H1 (cell line): ENCODE data around the gene GGN. TPM values are rescaled to one million over a fixed set of nuclear protein-coding genes. Genes with fewer than 3 reads are reported as not detected.

Source experiments
- CTCF ChIA-PET: fragments of 300-600 bp; sonication (Branson Sonifier 250); formaldehyde crosslinking; loops from one replicate; lab custom pipeline; 2021; ENCODE audit not compliant: partially characterized antibody; lab: Charles Lee
- POLR2A ChIA-PET: fragments of 300-600 bp; sonication (Branson Sonifier 250); formaldehyde crosslinking; loops from one replicate; lab custom pipeline; 2021; ENCODE audit warnings: inconsistent platforms; ENCODE audit not compliant: partially characterized antibody; lab: Charles Lee
- DNase-seq, 2 experiments: peaks; one replicate each; pipeline versions ENCODE4 v3.0.0 to v3.0.0-alpha.2; 2010 to 2022; ENCODE audit warnings: low spot score in 2 of 2, low read depth in 1 of 2, mixed read lengths in 1 of 2
- FAIRE-seq: peaks from 2 replicates; lab custom pipeline; 2011; peaks lifted over from hg19 to GRCh38; lab: Jason Lieb, UNC
- H2AFZ ChIP-seq: 2 replicates; pipeline ENCODE4 v1.8.1; 2012; ENCODE audit warnings: low read length, inconsistent platforms
- H2AK5ac ChIP-seq: 2 replicates; pipeline ENCODE4 v1.6.1; 2013; ENCODE audit warnings: low read depth, low read length
- H2BK120ac ChIP-seq: replicated peaks from 2 replicates; pipeline ENCODE3; 2013; ENCODE audit warnings: low read depth, low read length, inconsistent platforms
- H2BK12ac ChIP-seq: 2 replicates; pipeline ENCODE4 v1.6.1; 2013; ENCODE audit warnings: low read depth, low read length
- H2BK15ac ChIP-seq: 2 replicates; pipeline ENCODE4 v1.6.1; 2013; ENCODE audit warnings: low read length
- H2BK20ac ChIP-seq: 2 replicates; pipeline ENCODE4 v1.6.1; 2013; ENCODE audit warnings: low read length
- H2BK5ac ChIP-seq: 2 replicates; pipeline ENCODE4 v1.6.1; 2013; ENCODE audit warnings: low read depth, low read length
- H3K14ac ChIP-seq: 2 replicates; pipeline ENCODE4 v1.6.1; 2013; ENCODE audit warnings: inconsistent platforms; ENCODE audit not compliant: insufficient read length
- H3K18ac ChIP-seq: 2 replicates; pipeline ENCODE4 v1.6.1; 2013; ENCODE audit warnings: low read length; ENCODE audit errors: extremely low read depth
- H3K23ac ChIP-seq: 2 replicates; pipeline ENCODE4 v1.6.1; 2013; ENCODE audit warnings: inconsistent platforms; ENCODE audit not compliant: insufficient read length
- H3K23me2 ChIP-seq: 2 replicates; pipeline ENCODE4 v1.6.1; 2013; ENCODE audit warnings: low read depth, low read length
- H3K27ac ChIP-seq: 2 replicates; pipeline ENCODE4 v1.6.1; 2011; ENCODE audit warnings: low read depth, low read length, inconsistent platforms
- H3K27me3 ChIP-seq, 4 experiments: replicated peaks in 1 of 4; 1 replicate in 1 of 4; 2 replicates in 3 of 4; pipeline versions ENCODE4 v1.6.1 to v1.8.1; 2011 to 2013; ENCODE audit warnings: low read length in 3 of 4, mild to moderate bottlenecking in 3 of 4, inconsistent platforms in 2 of 4, mixed read lengths in 2 of 4, moderate library complexity in 1 of 4; ENCODE audit not compliant: control insufficient read depth in 3 of 4, insufficient read depth in 3 of 4; ENCODE audit errors: extremely low read depth in 1 of 4
- H3K36me3 ChIP-seq, 4 experiments: 2 replicates each; pipeline versions ENCODE4 v1.6.1 to v1.8.1; 2011 to 2013; ENCODE audit warnings: mild to moderate bottlenecking in 4 of 4, low read length in 3 of 4, moderate library complexity in 2 of 4, control low read depth in 1 of 4, inconsistent platforms in 1 of 4; ENCODE audit not compliant: insufficient read depth in 4 of 4, control insufficient read depth in 2 of 4
- H3K4ac ChIP-seq: replicated peaks from 2 replicates; pipeline ENCODE3; 2013; ENCODE audit warnings: low read length, low read depth, mixed read lengths, inconsistent platforms; ENCODE audit not compliant: insufficient read length
- H3K4me1 ChIP-seq, 4 experiments: replicated peaks in 1 of 4; 1 replicate in 1 of 4; 2 replicates in 3 of 4; pipeline versions ENCODE4 v1.6.1 to v1.8.1; 2011 to 2013; ENCODE audit warnings: low read length in 3 of 4, inconsistent platforms in 2 of 4, mixed read lengths in 1 of 4; ENCODE audit not compliant: insufficient read depth in 4 of 4, control insufficient read depth in 3 of 4
- H3K4me2 ChIP-seq, 2 experiments: 2 replicates each; pipeline versions ENCODE4 v1.6.1 to v1.8.1; 2011 to 2013; ENCODE audit warnings: low read depth in 2 of 2, low read length in 2 of 2, control low read depth in 1 of 2, inconsistent platforms in 1 of 2, mild to moderate bottlenecking in 1 of 2; ENCODE audit not compliant: insufficient read depth in 1 of 2
- H3K4me3 ChIP-seq, 4 experiments: fragments of 200-600, 300-600 bp in 1 of 4; sonication (generic), shearing (Covaris generic), sonication (Bioruptor Twin) in 1 of 4; 2 replicates each; pipeline versions ENCODE4 v1.5.1 to v1.8.1; 2011 to 2016; ENCODE audit warnings: low read length in 4 of 4, low read depth in 3 of 4, control low read depth in 2 of 4, inconsistent platforms in 2 of 4, mild to moderate bottlenecking in 2 of 4, mixed read lengths in 1 of 4, moderate library complexity in 1 of 4; ENCODE audit not compliant: insufficient read depth in 2 of 4; ENCODE audit errors: extremely low read depth in 1 of 4
- H3K56ac ChIP-seq: replicated peaks from 2 replicates; pipeline ENCODE3; 2013; ENCODE audit warnings: low read depth, mild to moderate bottlenecking, mixed read lengths, low read length, inconsistent platforms; ENCODE audit not compliant: insufficient read length
- H3K79me1 ChIP-seq: 2 replicates; pipeline ENCODE4 v1.6.1; 2013; ENCODE audit warnings: low read depth, low read length, control low read depth
- H3K79me2 ChIP-seq, 2 experiments: 2 replicates each; pipeline versions ENCODE4 v1.6.1 to v1.8.1; 2012 to 2013; ENCODE audit warnings: low read length in 2 of 2, mild to moderate bottlenecking in 2 of 2, inconsistent platforms in 1 of 2; ENCODE audit not compliant: insufficient read depth in 2 of 2, control insufficient read depth in 1 of 2
- H3K9ac ChIP-seq, 4 experiments: replicated peaks in 1 of 4; 1 replicate in 1 of 4; 2 replicates in 3 of 4; pipeline versions ENCODE4 v1.6.1 to v1.8.1; 2011 to 2013; ENCODE audit warnings: low read depth in 3 of 4, low read length in 3 of 4, control low read depth in 2 of 4, mild to moderate bottlenecking in 2 of 4, moderate library complexity in 2 of 4, inconsistent platforms in 1 of 4; ENCODE audit errors: extremely low read depth in 1 of 4
- H3K9me3 ChIP-seq, 2 experiments: 2 replicates each; pipeline versions ENCODE4 v1.6.1 to v1.8.1; 2012 to 2013; ENCODE audit warnings: mild to moderate bottlenecking in 2 of 2, moderate library complexity in 2 of 2, control low read depth in 1 of 2, inconsistent platforms in 1 of 2, low read depth in 1 of 2, low read length in 1 of 2, mixed read lengths in 1 of 2; ENCODE audit not compliant: insufficient read depth in 2 of 2
- H4K20me1 ChIP-seq, 2 experiments: replicated peaks in 1 of 2; 2 replicates each; pipeline versions ENCODE3 to v1.8.1; 2011 to 2013; ENCODE audit warnings: inconsistent platforms in 2 of 2, low read length in 2 of 2, mild to moderate bottlenecking in 1 of 2; ENCODE audit not compliant: insufficient read depth in 2 of 2, control insufficient read depth in 1 of 2
- H4K5ac ChIP-seq: 2 replicates; pipeline ENCODE4 v1.6.1; 2013; ENCODE audit warnings: low read length, low read depth, mixed read lengths, inconsistent platforms; ENCODE audit not compliant: insufficient read length
- H4K8ac ChIP-seq: 2 replicates; pipeline ENCODE4 v1.8.0; 2013; ENCODE audit warnings: mild to moderate bottlenecking, moderate library complexity, low read length, inconsistent platforms; ENCODE audit not compliant: insufficient read depth; ENCODE audit errors: extremely low read depth
- H4K91ac ChIP-seq: replicated peaks from 2 replicates; pipeline ENCODE3; 2013; ENCODE audit warnings: low read length, mixed read lengths, inconsistent platforms; ENCODE audit not compliant: insufficient read length
- WGBS, 2 experiments: shearing (Covaris generic) in 1 of 2; methylation state at CpG; one replicate each; pipeline versions ENCODE4 v1.1.6 to v1.1.7; 2013 to 2015; ENCODE audit warnings: low lambda C conversion rate in 2 of 2, mixed read lengths in 2 of 2, inconsistent platforms in 1 of 2, low coverage in 1 of 2, missing lambda C conversion rate in 1 of 2; ENCODE audit not compliant: insufficient replicate concordance in 2 of 2, insufficient coverage in 1 of 2, insufficient read length in 1 of 2; ENCODE audit errors: extremely low coverage in 1 of 2, missing lambda C conversion rate in 1 of 2; 5-methylcytosine and 5-hydroxymethylcytosine counted together
- polyA plus RNA-seq, 7 experiments: library from polyadenylated mRNA; depleted of rRNA in 3 of 7; stranded (reverse) in 5 of 7; unstranded in 2 of 7; fragments of >200 nt in 5 of 7; fragments of 200-250 nt in 2 of 7; gene quantifications; 1 replicate in 5 of 7; 2 replicates in 1 of 7; 4 replicates in 1 of 7; pipeline versions ENCODE4 v1.2.1 to v1.2.3, GENCODE V29; 2011 to 2013; ENCODE audit warnings: missing spikeins in 2 of 7, mixed read lengths in 2 of 7
- total RNA-seq: library from RNA; stranded (reverse); fragmentation: NEBNext Ultra II Directional; extraction: Animal tissue kit (Norgen Biotek cat#: 25700); gene quantifications from 2 replicates; pipeline ENCODE4 v1.2.1, GENCODE V29; 2021

Gene GGN
- total and polyA plus RNA-seq, 2 of the 8 experiments (the other 6 are each of a cell fraction or from before 2014, with no cell fraction given), result 0.47 to 1.2 TPM

DNA sequence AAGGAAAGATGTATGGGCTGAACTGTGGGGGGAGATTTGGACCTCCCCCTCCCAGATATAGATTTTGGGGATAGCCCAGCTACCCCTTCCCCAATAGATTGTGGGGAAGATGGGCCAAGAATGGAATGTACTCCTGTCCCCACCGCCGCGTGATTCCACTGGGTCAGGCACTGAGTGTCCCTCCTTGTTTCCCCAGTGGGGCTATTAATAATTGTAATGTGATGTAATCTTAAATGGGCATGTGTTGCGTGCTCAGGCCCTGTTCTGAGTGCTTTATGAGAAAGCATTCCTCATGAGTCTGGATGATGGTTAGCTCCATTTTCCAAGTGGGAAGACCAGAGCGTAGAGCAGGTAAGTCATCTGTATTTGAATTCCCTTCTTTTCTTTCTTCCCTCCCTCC lies 12.1 kb downstream of the GGN start:
- POLR2A ChIA-PET, result interaction anchor here (0.9 to 3.8 kb wide), 7 partner anchors 8 to 131 kb away, joined by 3 to 35 read pairs (median 6); partner anchors contain the start of genes GGN, SPINT2 and SPRED3

More for the DNA sequence above, 12.1 kb downstream of the GGN start:
- Histone ChIP-seq H3K56ac (no peak overlapping the region), H3K4me1 (peaks cover 0 to 6% (median 3%) of the 10 kb centered on the region in 4 experiments; a peak in 3 of 7 replicates), H2BK120ac (no peak overlapping the region), H3K23me2 (peaks cover 7% of the 10 kb centered on the region; the same call in 1 of the 2 replicates), H3K4me2 (peak overlapping the region; percentile 73 to 100), H2BK5ac (no peak overlapping the region), H2AFZ (no peak overlapping the region), H4K8ac (no peak overlapping the region), H3K36me3 (peaks cover under 1 to 6% (median 3%) of the 10 kb centered on the region in 4 experiments; a peak in 6 of 8 replicates), H3K27ac (no peak overlapping the region), H3K4me3 (peak overlapping the region; percentile 85 to 96 (median 90); a peak in 6 of 8 replicates), H2AK5ac (no peak overlapping the region), H2BK12ac (no peak overlapping the region), H3K9ac (peak overlapping the region in 1 of 4 experiments; percentile 97; a peak in 1 of 7 replicates), H3K79me1 (peaks cover 14% of the 10 kb centered on the region), H3K27me3 (no peaks in the 10 kb centered on the region), H3K23ac (no peak overlapping the region), H3K9me3 (no peaks in the 10 kb centered on the region), H2BK20ac (no peak overlapping the region), H4K20me1 (peaks cover 2 to 3% of the 10 kb centered on the region in 2 experiments), H3K14ac (no peak overlapping the region), H2BK15ac (no peak overlapping the region), H3K4ac (no peak overlapping the region), H4K91ac (no peak overlapping the region), H3K79me2 (peaks cover 0 to 22% of the 10 kb centered on the region in 2 experiments; a peak in 2 of 4 replicates), H4K5ac (no peak overlapping the region), H3K18ac (no peak overlapping the region)
- 88% methylated on average over 5 of the region's 5 CpGs; no CpG with 5 or more reads in 1 of the 2 experiments for WGBS, 2 experiments
- FAIRE-seq, result no peak
- CTCF ChIA-PET, result interaction anchor here (0.6 to 5.7 kb wide), 7 partner anchors 9 to 522 kb away, joined by 3 to 37 read pairs (median 5); partner anchors contain the start of genes CATSPERG, FAM98C and KCNK6
- no peak for DNase-seq
